ENCODE results near the gene UHRF2.

GRCh38 chr9:6450641-6451375, 37.8 kb downstream of the UHRF2 start:
- TF ChIP-seq, protein P1, sequence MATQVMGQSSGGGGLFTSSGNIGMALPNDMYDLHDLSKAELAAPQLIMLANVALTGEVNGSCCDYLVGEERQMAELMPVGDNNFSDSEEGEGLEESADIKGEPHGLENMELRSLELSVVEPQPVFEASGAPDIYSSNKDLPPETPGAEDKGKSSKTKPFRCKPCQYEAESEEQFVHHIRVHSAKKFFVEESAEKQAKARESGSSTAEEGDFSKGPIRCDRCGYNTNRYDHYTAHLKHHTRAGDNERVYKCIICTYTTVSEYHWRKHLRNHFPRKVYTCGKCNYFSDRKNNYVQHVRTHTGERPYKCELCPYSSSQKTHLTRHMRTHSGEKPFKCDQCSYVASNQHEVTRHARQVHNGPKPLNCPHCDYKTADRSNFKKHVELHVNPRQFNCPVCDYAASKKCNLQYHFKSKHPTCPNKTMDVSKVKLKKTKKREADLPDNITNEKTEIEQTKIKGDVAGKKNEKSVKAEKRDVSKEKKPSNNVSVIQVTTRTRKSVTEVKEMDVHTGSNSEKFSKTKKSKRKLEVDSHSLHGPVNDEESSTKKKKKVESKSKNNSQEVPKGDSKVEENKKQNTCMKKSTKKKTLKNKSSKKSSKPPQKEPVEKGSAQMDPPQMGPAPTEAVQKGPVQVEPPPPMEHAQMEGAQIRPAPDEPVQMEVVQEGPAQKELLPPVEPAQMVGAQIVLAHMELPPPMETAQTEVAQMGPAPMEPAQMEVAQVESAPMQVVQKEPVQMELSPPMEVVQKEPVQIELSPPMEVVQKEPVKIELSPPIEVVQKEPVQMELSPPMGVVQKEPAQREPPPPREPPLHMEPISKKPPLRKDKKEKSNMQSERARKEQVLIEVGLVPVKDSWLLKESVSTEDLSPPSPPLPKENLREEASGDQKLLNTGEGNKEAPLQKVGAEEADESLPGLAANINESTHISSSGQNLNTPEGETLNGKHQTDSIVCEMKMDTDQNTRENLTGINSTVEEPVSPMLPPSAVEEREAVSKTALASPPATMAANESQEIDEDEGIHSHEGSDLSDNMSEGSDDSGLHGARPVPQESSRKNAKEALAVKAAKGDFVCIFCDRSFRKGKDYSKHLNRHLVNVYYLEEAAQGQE (IDR thresholded peaks at IDR 0.05; ENCODE audit: borderline replicate concordance in 1 of 2, low read depth in 1 of 2, low read length in 2 of 2), result no peak
- TF ChIP-seq POGZ (CRISPR knock-in tag; IDR thresholded peaks at IDR 0.05) (no peak), ZFP41 (CRISPR knock-in tag; IDR thresholded peaks at IDR 0.05; ENCODE audit: borderline replicate concordance) (no peak), ZKSCAN1 (IDR thresholded peaks at IDR 0.05; ENCODE audit: low read length) (no peak), YY1 (IDR thresholded peaks at IDR 0.05; ENCODE audit: insufficient read depth, insufficient replicate concordance, low read depth, low read length) (no peak), EZH2 (conservative IDR thresholded peaks at IDR 0.05; ENCODE audit: low read depth, low read length) (no peak), POLR2A (IDR thresholded peaks at IDR 0.05; ENCODE audit: insufficient read depth in 1 of 2, low read depth in 2 of 2, low read length in 2 of 2) (no peak), PRPF4 (IDR thresholded peaks at IDR 0.05; ENCODE audit: low read depth, low read length, poor library complexity, severe bottlenecking) (no peak), CREM (IDR thresholded peaks at IDR 0.05) (no peak), CREM (CRISPR knock-in tag; IDR thresholded peaks at IDR 0.05) (no peak)
- TF ChIP-seq, protein P2, sequence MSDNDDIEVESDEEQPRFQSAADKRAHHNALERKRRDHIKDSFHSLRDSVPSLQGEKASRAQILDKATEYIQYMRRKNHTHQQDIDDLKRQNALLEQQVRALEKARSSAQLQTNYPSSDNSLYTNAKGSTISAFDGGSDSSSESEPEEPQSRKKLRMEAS (IDR thresholded peaks at IDR 0.05), result no peak
- TF ChIP-seq, protein P3, sequence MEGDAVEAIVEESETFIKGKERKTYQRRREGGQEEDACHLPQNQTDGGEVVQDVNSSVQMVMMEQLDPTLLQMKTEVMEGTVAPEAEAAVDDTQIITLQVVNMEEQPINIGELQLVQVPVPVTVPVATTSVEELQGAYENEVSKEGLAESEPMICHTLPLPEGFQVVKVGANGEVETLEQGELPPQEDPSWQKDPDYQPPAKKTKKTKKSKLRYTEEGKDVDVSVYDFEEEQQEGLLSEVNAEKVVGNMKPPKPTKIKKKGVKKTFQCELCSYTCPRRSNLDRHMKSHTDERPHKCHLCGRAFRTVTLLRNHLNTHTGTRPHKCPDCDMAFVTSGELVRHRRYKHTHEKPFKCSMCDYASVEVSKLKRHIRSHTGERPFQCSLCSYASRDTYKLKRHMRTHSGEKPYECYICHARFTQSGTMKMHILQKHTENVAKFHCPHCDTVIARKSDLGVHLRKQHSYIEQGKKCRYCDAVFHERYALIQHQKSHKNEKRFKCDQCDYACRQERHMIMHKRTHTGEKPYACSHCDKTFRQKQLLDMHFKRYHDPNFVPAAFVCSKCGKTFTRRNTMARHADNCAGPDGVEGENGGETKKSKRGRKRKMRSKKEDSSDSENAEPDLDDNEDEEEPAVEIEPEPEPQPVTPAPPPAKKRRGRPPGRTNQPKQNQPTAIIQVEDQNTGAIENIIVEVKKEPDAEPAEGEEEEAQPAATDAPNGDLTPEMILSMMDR (CRISPR knock-in tag; IDR thresholded peaks at IDR 0.05), result no peak
